Endothelial cell of umbilical vein (primary cell): ENCODE measurements around the gene GLOD4.

Experiments used
- CTCF ChIP-seq, 2 donors: IDR thresholded peaks; 1 replicate in 1 of 2; 2 replicates in 1 of 2; pipeline ENCODE4 v1.5.1; 2011; ENCODE audit warnings: low read length in 2 of 2, mild to moderate bottlenecking in 2 of 2, moderate library complexity in 2 of 2, control low read depth in 1 of 2, inconsistent platforms in 1 of 2, low read depth in 1 of 2; ENCODE audit not compliant: insufficient read depth in 1 of 2; ENCODE audit errors: extremely low read depth in 1 of 2
- JUN ChIP-seq: IDR thresholded peaks from 2 replicates; pipeline ENCODE4 v1.6.1; 2011; ENCODE audit warnings: borderline replicate concordance, low read depth; ENCODE audit not compliant: insufficient read length, insufficient read depth

- TF ChIP-seq CTCF (IDR thresholded peaks at IDR 0.05; ENCODE audit: extremely low read depth in 1 of 2, insufficient read depth in 1 of 2, low read depth in 1 of 2, low read length in 2 of 2) (no peak), JUN (no peak)
These were observed 30.6 kb upstream of the GLOD4 start for GRCh38 chr17:812638-813204.
